Measurements from ENCODE around the gene CAMP. TPM values are rescaled to one million over a fixed set of nuclear protein-coding genes. Genes with fewer than 3 reads are reported as not detected.

The CAMP gene
- total and polyA plus RNA-seq, 2 of the 13 experiments (the other 11 are each of a cell fraction or from before 2014, with no cell fraction given) = not detected

DNA sequence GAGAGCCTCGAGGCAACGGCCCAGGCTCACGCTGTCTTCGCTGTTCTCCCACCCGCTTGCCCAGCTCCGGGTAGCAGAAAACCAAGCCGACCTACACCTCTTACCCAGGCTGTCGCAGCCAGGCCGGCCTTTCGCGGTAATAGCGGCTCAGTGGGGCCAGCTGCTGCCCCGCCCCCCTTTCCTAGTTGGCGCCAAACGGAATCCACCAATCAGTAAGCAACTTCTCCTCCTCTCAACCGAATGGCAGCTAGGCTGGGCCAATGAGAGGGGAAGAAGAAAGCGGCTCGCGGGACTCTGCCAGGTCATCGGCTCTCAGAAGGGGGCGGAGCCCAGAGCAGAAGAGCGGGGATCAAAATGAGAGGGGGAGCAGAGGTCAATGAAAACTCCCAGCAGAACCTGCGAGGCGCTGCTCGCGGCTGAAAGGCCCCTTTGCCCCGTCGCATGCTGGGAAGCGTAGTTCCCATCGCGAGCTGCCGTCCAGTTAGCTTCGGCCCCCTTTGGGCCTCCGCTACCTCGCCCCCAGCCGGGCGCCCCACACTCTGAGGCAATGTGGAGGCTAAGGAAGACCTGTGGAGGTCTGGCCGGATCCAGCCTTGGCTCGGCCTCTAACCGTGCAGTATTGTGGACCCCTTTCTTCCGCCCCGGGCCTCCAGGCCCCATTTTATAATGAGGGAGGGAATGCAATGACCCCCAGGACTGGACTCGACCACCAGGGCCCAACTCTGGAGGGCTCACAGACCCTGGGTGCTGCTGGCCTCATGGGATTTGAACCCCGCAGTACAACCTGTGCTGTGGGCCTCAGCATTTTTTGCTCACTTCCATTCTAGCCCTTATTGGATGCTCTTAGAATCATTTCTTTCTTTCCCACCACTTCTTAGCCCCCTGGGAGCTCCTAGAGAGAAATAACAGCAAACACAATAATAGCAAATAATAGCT lies 34.8 kb upstream of the CAMP start, which contains the start of gene CDC25A (continued):
- TF ChIP-seq ZNF670 (CRISPR knock-in tag; IDR thresholded peaks at IDR 0.05; ENCODE audit: borderline replicate concordance) (peak; percentile 79; the same call in 1 of the 2 replicates), ZNF557 (CRISPR knock-in tag; IDR thresholded peaks at IDR 0.05) (0 out of 2 replicates have a peak, but pooled peaks have one; percentile 45), CHD2 (IDR thresholded peaks at IDR 0.05; ENCODE audit: low read depth, low read length) (peak; percentile 79), MAZ (IDR thresholded peaks at IDR 0.05; ENCODE audit: borderline replicate concordance, low read depth, low read length) (peak; percentile 91), MAZ (CRISPR knock-in tag; IDR thresholded peaks at IDR 0.05; ENCODE audit: low read depth) (no peak), HDAC2 (CRISPR knock-in tag; IDR thresholded peaks at IDR 0.05) (peak; percentile 51; the same call in 1 of the 2 replicates), ZNF335 (CRISPR knock-in tag; IDR thresholded peaks at IDR 0.05) (peak; percentile 98), REXO4 (CRISPR knock-in tag; IDR thresholded peaks at IDR 0.05; ENCODE audit: borderline replicate concordance) (0 out of 2 replicates have a peak, but pooled peaks have one; percentile 41), ESRRA (CRISPR knock-in tag; IDR thresholded peaks at IDR 0.05; ENCODE audit: low read depth) (peak; percentile 21; the same call in 1 of the 2 replicates), SMAD9 (CRISPR knock-in tag; IDR thresholded peaks at IDR 0.05) (no peak), YY1 (IDR thresholded peaks at IDR 0.05; ENCODE audit: insufficient read depth, insufficient replicate concordance, low read depth, low read length) (peak; percentile 67), ZNF75D (CRISPR knock-in tag; IDR thresholded peaks at IDR 0.05; ENCODE audit: borderline replicate concordance) (no peak), NR2C2 (CRISPR knock-in tag; IDR thresholded peaks at IDR 0.05; ENCODE audit: borderline replicate concordance) (peak; percentile 95), NBN (conservative IDR thresholded peaks at IDR 0.05) (no peak), ZSCAN30 (CRISPR knock-in tag; IDR thresholded peaks at IDR 0.05) (0 out of 2 replicates have a peak, but pooled peaks have one; percentile 24), FOXC1 (CRISPR knock-in tag; IDR thresholded peaks at IDR 0.05; ENCODE audit: borderline replicate concordance) (0 out of 2 replicates have a peak, but pooled peaks have one; percentile 14), SAP130 (CRISPR knock-in tag; IDR thresholded peaks at IDR 0.05; ENCODE audit: low read depth) (peak; percentile 100), HNRNPLL (IDR thresholded peaks at IDR 0.05; ENCODE audit: low read depth, low read length, poor library complexity, severe bottlenecking) (peak; percentile 79), RFXANK (CRISPR knock-in tag; IDR thresholded peaks at IDR 0.05) (0 out of 2 replicates have a peak, but pooled peaks have one; percentile 58), FOXJ3 (CRISPR knock-in tag; IDR thresholded peaks at IDR 0.05; ENCODE audit: borderline replicate concordance) (peak; percentile 57; the same call in 1 of the 2 replicates), ZNF205 (CRISPR knock-in tag; IDR thresholded peaks at IDR 0.05) (peak; percentile 82; the same call in 1 of the 2 replicates), ELF1 (CRISPR knock-in tag; IDR thresholded peaks at IDR 0.05) (0 out of 2 replicates have a peak, but pooled peaks have one; percentile 47), ZFP82 (CRISPR knock-in tag; IDR thresholded peaks at IDR 0.05; ENCODE audit: borderline replicate concordance) (no peak)
- TF ChIP-seq, protein P1, sequence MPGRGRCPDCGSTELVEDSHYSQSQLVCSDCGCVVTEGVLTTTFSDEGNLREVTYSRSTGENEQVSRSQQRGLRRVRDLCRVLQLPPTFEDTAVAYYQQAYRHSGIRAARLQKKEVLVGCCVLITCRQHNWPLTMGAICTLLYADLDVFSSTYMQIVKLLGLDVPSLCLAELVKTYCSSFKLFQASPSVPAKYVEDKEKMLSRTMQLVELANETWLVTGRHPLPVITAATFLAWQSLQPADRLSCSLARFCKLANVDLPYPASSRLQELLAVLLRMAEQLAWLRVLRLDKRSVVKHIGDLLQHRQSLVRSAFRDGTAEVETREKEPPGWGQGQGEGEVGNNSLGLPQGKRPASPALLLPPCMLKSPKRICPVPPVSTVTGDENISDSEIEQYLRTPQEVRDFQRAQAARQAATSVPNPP (CRISPR knock-in tag; IDR thresholded peaks at IDR 0.05) = peak; percentile 65; the same call in 1 of the 2 replicates
- TF ChIP-seq, protein P2, sequence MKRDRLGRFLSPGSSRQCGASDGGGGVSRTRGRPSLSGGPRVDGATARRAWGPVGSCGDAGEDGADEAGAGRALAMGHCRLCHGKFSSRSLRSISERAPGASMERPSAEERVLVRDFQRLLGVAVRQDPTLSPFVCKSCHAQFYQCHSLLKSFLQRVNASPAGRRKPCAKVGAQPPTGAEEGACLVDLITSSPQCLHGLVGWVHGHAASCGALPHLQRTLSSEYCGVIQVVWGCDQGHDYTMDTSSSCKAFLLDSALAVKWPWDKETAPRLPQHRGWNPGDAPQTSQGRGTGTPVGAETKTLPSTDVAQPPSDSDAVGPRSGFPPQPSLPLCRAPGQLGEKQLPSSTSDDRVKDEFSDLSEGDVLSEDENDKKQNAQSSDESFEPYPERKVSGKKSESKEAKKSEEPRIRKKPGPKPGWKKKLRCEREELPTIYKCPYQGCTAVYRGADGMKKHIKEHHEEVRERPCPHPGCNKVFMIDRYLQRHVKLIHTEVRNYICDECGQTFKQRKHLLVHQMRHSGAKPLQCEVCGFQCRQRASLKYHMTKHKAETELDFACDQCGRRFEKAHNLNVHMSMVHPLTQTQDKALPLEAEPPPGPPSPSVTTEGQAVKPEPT (CRISPR knock-in tag; IDR thresholded peaks at IDR 0.05; ENCODE audit: low read depth) = no peak
- TF ChIP-seq, protein P3, sequence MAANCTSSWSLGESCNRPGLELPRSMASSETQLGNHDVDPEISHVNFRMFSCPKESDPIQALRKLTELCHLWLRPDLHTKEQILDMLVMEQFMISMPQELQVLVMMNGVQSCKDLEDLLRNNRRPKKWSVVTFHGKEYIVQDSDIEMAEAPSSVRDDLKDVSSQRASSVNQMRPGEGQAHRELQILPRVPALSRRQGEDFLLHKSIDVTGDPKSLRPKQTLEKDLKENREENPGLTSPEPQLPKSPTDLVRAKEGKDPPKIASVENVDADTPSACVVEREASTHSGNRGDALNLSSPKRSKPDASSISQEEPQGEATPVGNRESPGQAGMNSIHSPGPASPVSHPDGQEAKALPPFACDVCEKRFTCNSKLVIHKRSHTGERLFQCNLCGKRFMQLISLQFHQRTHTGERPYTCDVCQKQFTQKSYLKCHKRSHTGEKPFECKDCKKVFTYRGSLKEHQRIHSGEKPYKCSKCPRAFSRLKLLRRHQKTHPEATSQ (CRISPR knock-in tag; IDR thresholded peaks at IDR 0.05; ENCODE audit: borderline replicate concordance) = peak; percentile 78; the same call in 1 of the 2 replicates

All from HepG2 (cell line).